NCI-H82 treated with DMSO at 0.1 percent for 48 hours (cell line): ENCODE results near the gene CRYBG3.

Source experiments
- DNase-seq: peaks from one replicate; lab custom pipeline; 2025; ENCODE audit not compliant: unreplicated experiment; lab: John Stamatoyannopoulos, UW

The CRYBG3 gene

DNA sequence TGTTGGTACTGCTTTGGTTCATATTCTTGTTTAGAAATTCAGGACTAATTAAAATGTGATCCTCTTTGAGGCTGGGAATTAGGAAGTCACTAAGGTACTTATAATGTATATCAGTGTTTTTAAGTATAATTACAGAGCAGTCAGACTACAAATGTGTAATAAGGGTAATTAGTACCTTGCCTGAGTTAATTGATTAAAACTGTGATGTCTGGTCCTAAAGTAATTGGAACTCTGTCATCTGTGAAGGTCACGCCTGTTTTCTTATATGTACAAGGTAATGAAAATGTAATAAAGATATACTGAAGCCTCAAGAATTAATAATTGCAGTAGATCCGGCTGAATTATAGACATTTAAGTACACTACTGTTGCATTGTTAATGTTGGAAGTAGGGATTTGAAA, 117.6 kb downstream of the CRYBG3 start:
- DNase-seq = peak; percentile 27

DNA sequence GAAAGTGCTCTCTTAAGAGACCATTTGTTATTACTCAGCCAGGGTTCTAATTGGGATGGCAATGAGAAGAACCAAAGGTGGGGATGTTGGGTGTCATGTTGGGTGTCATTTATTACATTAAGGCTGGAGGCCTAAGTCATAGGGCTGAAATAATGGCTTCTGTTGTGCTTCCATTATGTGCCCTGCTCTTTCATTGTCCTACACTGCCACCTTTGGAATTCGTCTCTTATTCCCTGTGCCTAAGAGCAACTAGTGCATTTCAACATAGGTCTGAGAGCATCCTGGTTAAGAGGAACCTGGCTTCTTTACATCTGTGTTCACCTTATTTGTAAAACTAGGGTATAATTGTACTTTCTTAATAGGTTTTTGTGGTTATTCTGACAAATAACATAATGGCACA, 118.2 kb downstream of the CRYBG3 start:
- DNase-seq = no peak

DNA sequence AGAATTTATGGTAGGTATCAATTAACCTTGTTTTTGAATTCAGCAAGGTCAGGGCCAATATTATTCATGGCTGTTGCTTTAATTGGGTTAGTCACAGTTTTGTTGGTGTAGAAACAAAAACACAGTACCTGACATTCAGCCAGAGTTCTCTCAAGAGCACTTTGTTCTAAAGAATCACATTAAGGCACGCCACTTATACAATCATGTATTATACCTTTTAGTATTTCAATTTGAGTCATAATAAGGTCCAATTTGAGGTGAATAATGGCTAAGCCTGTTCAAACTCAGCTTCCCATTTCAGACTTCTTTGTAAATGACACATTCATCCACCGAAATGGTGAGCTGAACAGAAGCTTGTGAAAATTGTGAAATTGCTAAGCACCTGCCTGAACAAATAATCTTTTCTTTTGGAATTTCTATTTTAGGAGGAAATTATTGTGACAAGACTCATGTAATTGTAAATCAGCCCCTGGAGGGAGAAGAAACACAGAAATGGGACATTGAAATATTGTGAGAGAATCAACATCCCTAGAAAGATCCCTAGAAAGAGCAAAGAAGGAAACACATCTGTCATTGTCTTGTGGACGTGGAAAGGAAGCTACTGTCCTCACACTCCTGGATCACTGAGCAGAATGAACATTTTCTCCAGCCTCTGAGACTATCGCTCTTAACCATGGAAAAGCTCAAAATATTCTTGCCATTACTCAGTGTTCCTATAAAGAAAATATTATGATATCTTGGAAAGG, 121.2 kb downstream of the CRYBG3 start:
- DNase-seq = no peak

DNA sequence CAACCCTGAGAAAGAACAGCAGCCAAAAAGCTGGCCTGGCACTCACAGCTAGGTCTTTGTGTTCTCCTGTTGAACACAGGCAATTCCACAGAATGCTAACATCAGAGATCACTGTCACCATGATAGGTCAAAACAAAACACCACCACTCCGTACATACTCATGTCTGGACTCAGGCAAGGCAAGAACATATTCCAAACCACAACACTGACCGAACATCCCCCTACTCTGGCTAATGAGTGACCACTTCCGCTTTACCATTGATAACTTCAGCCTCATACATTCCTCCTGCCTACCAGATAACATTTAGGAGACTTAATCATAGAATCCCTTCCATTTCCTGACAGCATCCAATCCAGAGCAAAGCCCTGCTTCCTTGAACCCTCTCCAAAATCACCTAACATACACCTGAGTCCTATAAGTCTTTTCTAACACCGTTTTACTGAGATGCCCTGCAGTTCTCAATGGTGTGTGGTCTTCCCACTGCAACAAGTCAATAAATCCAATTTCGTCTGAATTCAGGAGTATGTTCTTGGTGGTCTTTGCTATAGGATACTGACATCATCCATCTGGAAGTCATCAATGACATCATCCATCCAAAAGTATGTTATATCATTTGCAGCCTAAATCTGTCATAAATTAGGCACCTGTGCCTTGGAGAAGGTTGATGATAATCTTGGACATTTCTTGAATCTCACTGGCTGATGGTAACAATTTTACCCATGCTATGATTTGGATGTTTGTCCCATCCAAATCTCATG, 126.7 kb downstream of the CRYBG3 start:
- no peak for DNase-seq

DNA sequence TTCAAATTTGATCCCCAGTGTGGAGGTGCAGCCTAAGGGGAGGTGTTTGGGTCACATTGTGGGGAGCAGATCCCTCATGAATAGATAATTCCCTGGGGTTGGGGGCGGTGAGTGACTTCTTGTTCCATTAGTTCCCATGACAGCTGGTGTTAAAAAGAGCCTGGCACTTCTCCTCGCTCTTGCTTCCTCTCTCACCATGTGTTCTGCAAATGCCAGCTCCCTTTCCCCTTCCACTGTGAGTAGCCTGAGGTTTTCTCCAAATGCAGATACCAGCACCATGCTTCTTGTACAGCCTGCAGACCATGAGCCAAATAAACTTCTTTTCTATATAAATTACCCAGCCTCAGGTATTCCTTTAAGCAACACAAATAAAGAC, 127.3 kb downstream of the CRYBG3 start:
- no peak for DNase-seq

DNA sequence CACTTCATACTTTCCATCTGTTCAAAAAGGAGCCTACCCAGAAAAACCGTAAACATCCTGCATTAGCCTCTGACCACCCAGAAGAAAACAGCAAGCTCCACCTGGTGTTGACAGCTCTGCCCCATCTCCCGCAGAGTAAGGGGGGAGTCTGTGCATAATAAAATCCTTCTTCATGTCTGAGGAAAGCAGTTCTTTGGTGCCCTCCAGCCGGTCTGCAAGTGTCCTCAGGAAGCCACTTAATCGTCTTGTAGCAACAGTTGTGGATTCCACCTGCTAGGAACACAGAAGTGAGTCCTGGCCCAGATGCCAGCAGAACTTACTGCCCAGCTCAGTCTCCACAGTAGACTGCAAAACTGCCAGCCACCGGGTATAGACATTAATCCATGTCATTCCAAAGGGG, 127.9 kb downstream of the CRYBG3 start:
- peak; percentile 66 for DNase-seq

DNA sequence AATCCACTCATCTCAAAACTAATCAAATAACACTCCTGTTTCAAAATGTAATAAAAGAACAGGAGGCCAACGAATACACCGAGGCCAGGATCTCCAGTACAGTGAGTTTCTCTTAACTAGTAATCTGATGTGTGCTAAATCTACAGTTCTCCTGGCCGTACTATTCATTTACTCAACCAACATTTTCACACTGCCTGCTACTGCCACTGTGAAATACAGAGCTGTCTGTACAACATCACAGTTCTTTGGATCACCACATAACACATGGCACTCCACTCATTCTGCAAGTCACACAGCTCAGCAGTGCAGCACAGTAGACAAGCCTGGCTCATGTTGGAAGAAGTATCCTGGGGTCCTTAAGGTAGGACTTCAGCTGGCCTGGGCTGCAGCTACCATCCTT, 128.5 kb downstream of the CRYBG3 start:
- peak; percentile 26 for DNase-seq

DNA sequence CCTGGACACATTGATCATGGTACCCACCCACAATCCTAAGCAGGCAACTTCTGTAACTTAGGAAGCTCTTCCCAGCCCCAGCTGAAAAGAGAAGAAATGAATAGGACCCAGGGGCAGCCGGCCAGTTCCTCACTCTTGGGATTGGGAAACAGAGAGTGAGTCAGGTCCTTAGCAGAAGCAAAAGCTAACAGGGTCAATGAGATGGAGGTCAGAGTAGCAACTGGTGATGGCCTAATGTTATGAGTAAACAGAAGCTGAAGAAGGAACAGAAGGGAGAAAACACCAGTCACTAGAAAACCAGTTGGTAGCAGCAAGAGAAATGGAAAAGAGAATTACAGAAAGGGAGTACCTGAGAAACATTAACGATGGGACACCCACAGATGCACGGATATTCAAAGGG, 130.5 kb downstream of the CRYBG3 start:
- DNase-seq = no peak

DNA sequence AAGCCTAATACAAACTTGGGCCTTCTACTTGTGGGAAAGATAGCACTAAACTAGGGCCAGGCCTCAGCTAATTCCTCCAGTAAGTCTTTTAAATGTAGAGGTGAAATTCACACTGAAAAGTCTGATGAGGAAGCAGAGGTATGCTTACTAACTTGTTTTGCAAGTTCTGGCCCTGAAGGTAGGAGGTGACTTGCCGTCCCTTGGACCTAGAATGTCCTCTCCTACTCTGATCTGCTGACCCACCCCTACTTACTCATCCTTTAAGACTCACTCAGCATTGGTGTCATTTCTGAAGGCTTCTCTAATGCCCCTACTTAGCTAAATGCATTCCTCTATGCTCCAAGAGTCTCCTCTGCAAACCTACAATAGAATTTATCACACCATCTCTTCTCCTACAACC, 131.1 kb downstream of the CRYBG3 start:
- DNase-seq = no peak

DNA sequence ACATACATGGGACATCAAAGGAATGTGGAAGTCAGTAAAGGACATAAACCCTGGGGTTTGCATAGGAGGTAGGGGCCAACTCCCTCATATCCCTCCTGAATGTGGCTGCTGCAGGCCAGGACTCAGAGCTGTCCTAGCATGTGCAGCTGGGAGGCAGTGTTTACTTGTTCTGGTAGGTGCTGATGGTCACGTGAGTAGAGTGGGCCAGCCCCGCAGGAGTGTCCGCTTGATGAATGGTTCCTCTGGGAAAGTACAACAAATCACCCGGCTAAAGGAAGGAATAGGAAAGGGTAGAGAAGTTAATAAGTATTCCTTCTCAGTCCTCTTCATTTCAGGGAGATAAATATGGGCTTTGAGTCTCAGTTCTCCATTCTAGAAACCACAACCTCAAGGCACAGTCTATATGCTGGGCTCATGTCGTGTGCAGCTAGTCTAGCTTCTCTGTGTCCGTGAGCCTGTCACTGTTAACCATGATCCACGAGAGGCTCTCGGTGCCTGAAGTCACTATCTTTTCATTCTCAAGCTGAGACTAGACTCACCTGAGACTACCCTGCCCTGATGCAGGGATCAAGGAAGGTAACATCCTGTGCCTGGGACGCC, 132.5 kb downstream of the CRYBG3 start:
- no peak for DNase-seq

DNA sequence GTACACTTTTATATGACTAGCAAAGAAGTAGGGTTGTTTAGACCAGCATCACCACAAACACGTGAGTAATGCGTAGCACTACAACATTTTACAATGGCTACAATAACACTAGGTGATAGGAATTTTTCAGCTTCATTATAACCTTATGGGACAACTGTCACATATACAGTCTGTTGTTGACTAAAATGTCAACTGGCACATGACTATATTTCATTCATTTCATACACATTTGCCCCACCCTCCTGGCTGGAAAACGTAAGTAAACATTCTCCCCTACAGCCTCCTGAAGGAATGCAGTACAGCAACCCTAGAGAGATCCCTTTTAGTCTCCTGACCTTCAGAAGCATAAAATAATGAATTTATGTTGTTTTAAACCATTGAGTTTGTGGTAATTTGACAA, 134.2 kb downstream of the CRYBG3 start:
- no peak for DNase-seq

DNA sequence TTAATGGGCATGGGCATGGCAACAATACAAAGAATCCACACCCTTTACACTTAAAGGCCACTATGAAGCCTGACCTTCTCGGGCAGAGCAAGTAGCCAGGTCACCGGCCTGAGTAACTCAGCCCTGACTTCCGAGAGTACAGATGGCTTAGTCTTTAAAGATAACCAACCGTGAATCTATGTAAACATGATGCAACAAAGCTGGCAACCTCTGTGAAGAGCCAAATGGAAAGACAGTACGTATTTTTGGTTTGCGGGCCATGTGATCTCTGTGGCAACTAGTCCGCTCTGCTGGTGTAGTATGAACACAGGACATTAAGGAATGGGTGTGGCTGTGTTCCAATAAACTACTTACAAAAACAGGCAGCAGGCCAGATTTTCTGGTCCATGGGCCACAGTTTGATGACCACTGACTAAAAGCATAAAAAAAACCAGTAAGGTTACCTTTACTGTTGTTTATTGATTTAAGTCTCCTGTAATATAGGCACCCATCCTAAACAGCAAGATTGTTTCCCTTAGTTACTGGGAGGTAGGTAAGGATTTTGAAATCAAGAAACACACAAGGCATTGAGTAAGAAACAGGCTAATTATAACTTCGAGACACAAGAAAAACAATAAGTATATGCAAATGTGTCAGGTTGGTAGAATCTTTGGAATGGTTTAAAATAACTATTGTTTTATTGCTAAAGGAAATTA, 136.0 kb downstream of the CRYBG3 start:
- no peak for DNase-seq

DNA sequence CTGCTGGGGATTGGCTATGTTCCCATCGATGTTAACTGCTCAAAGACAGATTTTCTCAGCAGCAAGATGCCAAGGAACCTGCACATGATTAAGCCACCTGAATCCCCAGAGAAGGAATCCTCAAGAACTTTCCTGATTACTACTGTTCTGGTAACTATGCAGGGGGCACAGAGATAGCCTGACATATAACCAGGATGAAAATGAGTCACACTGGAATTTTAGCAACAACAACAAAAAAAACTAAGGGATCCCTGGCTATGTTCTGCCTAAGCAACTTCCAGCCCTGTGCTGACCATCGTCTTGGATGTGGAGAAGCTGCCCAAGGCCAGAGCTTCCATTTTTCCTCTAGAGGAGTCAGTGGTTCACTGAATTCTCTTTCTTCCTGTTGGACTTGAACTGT, 136.6 kb downstream of the CRYBG3 start:
- no peak for DNase-seq

DNA sequence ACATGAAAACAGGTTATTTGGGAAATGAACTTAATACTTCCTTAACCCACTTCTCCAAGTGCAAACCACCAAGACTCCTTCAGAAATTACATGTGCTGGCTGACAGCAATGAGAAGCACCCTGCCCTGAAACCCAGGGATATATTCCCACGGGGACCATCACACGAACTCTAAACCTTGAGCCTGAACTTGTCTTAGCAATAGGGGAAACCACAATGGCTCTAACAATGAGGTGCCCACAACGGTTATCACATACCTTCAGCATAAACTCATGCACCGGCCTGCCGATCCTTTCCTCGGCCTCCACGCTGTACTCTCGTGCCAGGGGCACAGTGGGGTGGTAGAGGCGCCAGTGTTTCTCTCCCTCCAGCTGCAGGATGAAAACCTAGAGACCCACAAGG, 137.0 kb downstream of the CRYBG3 start:
- DNase-seq = no peak

DNA sequence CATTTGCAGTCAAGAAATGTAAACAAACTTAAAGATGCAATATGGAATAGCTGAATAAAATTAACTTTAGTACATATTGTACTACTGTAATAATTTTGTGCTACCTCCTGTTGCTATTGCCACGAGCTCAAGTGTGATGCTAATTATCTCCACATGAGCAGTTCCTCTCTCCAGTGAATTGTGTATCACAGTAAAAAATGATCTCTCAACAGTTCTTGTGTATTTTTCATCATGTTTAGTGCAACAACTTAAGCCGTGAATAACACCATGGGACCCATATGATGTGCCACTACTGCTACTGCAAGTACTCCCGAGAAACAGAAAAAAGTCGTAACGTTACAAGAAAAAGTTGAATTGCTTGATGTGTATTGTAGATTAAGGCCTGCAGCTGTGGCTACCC, 138.1 kb downstream of the CRYBG3 start:
- DNase-seq = no peak

DNA sequence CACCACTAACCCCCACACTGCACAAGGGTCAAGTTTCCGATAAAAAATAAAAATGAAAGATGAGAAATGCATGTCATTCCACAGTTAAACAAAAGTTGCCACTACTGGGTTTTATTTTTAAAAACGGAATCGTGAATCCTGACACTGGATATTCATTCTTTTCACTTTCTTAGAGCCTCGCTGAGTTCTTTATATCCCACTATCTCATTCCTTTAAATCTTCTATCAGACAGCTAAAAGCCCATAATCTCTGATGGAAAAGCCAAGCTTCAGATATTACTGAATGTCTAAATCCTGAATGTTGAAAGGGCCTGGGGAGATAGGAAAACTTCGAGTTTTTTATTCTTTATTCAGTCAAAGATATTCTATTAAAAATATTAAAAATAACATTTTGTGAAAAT, 138.7 kb downstream of the CRYBG3 start:
- DNase-seq = no peak

DNA sequence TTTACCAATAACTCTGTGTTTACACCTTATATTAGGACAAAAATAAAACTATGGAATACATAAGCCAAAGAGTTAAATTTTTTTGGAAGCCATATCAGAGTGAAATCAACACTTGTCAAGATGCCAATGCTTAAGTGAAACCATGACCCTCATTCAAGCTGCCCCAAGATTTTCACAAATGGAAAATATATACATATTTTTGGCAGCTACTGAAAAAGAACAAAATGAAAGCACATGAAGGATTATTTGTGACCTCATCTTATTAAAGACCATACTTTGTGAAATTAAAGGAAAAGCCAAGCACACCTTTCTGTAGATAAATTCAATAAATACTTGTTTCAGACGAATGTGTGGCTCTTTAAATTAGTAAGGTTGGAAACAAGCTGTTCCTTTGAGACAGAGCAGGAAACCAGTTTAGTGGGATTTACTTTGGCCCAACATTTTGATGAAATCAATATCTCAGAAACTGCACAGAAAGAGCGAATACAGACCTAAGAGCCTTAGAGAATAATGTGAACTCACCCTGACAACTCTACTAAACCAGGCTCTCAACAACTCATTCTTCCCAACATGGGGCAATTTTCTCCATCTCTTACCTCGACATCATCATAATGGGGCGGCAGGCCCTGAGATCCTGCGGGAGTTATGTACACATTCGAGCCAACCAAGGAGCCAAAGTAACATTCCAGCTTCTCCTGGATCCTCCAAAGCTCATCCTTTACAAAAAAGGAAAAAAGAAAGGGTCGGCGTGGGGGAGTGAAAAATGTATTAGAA, 139.4 kb downstream of the CRYBG3 start:
- DNase-seq = no peak

DNA sequence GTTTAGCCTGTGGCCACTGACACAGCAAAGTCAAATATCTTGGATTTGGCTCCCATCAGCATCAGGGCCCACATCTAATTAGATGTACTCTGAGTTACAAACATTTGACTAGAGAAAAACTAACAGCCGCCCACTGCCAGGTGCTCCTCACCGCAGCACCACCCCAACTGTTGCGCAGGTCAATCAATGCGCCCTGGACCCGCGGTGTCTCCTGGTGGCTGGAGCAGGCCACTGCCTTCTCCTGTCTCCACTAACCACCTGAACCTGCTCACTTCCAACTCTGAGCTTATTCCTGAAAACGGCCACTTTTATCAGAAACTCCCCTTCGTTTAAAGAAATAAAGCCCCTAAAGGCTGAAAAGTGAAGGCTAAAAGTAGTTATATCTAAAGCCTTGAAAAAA, 146.2 kb downstream of the CRYBG3 start:
- DNase-seq = no peak

DNA sequence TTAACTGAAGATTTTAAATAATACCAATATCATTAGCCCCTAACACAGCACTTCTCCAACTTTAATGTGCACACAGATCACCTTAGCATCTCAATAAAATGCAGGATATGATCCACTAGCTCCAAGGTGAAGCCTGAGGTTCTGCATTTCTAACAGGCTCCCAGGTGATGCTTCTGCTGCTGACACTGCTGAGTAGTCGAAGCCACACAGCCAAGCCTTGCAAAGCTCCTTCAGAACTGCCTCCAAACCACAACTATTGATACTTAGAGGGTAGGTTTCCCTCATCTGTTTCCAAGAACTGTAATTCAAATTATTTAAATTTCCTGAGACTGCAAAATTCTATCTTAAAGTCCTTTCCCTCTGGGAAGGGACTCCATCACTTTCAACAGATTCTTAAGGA, 146.6 kb downstream of the CRYBG3 start:
- DNase-seq = no peak

DNA sequence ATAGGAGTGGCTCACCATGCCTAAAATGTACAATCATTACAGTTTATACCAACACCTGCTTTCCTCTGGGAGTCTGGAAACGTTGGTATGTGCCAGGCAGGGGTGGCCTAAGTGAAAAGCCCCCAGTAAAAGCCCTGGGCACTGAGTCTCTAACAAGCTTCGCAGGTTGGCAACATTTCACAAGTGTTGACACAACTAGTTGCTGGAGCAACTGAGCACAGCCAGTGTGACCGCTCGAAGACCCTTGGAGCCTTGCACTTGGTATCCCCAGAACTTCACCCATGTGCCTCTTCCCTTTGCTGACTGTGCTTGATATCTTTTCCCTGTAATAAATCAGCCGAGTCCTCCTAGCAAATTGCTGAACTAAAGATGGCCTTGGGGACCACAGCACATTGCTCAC, 147.7 kb downstream of the CRYBG3 start:
- DNase-seq = no peak

DNA sequence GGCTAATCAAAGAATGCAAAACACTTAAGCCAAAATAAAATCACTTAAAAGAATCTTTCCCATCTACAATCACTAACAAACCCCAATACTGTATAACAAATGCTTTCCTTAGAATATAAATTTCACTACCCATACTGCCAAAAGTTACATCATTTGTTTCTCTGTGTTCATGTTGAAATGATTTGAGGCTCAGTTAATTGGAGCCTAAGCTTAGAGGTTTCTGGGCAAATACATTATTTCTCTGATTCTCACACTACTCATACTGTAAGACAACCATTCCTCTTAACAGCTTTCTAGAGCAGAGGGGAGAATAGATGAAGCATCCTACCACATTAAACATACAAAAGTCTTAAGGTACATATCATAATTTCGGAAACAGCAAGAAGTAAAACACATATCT, 148.3 kb downstream of the CRYBG3 start:
- DNase-seq = no peak
